ENCODE results near the gene LCN6. TPM values are rescaled to one million over a fixed set of nuclear protein-coding genes. Genes with fewer than 3 reads are reported as not detected.
"Not testable (repeated sequence)": the region's sequence is repeated elsewhere in the genome, so short reads cannot be mapped to it uniquely, and the experiment has no call there.

The LCN6 gene
- total RNA-seq, 4 donors from 2014 or later = 0.82 to 6.7 (median 2.5) TPM; not detected in 1

DNA sequence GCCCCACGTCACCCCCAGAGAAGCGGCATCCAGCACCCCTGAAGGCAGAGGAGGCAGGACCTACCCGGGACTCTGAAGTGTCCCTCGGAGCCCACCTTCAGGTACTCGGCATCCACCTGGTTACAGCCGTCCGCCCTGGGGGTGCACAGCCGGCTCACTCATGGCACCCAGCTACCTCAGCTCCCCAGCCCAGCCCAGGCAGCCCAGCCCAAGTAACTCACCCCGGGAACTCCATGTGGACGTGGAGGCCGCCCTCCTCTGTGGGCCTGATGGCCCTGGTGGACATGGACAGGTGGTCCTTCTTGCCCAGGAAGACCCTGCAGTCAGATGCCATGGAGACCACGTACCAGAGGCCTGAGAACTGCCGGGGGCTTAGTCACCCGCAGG, 15.3 kb upstream of the LCN6 start:
- H3K27ac ChIP-seq = no peak overlapping the region
- peaks cover 0 to 16% (median 0%) of the 10 kb centered on the region in 3 donors for H3K4me1 ChIP-seq
- whole genome bisulfite sequencing, 2 donors = no CpG with 5 or more reads among the region's 14 CpGs
- no peak for DNase-seq
- TF ChIP-seq, protein P1, sequence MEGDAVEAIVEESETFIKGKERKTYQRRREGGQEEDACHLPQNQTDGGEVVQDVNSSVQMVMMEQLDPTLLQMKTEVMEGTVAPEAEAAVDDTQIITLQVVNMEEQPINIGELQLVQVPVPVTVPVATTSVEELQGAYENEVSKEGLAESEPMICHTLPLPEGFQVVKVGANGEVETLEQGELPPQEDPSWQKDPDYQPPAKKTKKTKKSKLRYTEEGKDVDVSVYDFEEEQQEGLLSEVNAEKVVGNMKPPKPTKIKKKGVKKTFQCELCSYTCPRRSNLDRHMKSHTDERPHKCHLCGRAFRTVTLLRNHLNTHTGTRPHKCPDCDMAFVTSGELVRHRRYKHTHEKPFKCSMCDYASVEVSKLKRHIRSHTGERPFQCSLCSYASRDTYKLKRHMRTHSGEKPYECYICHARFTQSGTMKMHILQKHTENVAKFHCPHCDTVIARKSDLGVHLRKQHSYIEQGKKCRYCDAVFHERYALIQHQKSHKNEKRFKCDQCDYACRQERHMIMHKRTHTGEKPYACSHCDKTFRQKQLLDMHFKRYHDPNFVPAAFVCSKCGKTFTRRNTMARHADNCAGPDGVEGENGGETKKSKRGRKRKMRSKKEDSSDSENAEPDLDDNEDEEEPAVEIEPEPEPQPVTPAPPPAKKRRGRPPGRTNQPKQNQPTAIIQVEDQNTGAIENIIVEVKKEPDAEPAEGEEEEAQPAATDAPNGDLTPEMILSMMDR (IDR thresholded peaks at IDR 0.05) = no peak
- no peak for TF ChIP-seq POLR2A (IDR thresholded peaks at IDR 0.05)
- H3K27me3 ChIP-seq = peaks cover 0 to 92% (median 5%) of the 10 kb centered on the region in 4 donors
- intact Hi-C loops (cut with DNase I) = no loop called here
- H3K9me3 ChIP-seq = no peaks in the 10 kb centered on the region
- H3K4me3 ChIP-seq = no peak overlapping the region
- no peaks in the 10 kb centered on the region for H3K36me3 ChIP-seq

DNA sequence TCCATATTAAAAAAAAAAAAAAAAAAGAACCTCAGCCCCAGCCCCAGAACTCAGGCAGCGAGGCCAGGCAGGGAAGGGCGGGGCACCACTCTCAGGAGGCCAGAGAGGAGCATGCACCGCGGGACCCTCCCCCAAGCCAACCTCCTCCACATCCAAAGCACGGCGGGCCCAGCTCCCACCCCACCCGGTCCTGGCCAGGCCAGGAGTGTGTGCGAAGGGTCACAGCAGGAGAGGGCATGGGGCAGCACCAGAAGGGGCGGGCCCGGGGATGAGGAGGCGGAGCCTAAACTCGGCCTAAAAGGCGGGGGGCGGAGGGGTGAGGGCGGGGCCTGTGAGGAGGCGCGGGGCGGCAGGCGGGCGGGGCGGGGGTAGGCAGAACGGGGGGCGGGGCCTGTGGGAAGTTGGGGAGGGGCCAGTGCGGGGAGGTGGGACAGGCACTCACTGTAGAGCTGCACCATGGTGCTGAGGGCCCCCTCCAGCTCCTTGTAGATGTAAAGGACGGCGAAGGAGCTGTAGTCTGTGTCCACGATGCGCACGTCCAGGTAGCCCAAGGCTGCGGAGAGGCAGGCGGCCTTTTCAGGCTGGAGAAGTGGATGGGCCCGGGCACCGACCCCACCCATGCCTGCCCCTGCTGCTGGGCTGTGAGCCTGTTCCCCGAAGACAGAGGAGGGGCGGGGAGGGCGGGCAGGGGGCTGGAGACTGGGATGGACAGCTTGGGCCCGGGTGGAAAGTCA, 14.8 kb upstream of the LCN6 start:
- Histone ChIP-seq H3K4me3 (no peak overlapping the region), H3K36me3 (no peaks in the 10 kb centered on the region), H3K4me1 (peaks cover 0 to 16% (median 0%) of the 10 kb centered on the region in 3 donors), H3K27ac (no peak overlapping the region), H3K9me3 (no peaks in the 10 kb centered on the region), H3K27me3 (peaks cover 0 to 90% (median 5%) of the 10 kb centered on the region in 4 donors)
- TF ChIP-seq POLR2A (IDR thresholded peaks at IDR 0.05) = no peak
- TF ChIP-seq, protein P1 (IDR thresholded peaks at IDR 0.05) = no peak
- DNase-seq = no peak
- WGBS, 2 donors = 26% methylated on average over 5 to 13 of the region's 37 CpGs
- intact Hi-C loops (cut with DNase I) = no loop called here

DNA sequence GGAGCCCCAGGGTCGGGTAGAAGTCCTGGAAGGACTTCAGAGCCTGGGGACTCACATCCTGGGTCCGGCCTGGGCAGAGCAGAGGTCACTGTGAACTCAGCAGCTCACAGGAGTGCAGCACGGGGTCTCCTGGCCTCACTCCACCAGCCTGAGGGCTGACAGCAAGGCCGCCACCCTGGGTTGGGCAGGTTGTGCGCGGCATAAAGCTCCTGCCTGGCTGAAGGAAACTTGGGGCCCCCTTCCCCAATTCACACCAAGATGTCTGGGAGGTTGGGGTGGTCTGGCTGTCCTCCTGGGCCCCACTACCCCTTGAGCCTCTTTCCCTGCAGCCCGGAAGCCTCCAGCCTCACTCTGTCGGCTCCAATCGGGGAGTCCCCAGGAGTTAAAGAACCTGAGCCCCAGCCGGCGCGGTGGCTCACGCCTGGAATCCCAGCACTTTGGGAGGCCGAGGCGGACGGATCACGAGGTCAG, 13.9 kb upstream of the LCN6 start:
- DNase-seq = no peak
- TF ChIP-seq POLR2A (IDR thresholded peaks at IDR 0.05) = no peak
- TF ChIP-seq, protein P1 (IDR thresholded peaks at IDR 0.05) = no peak
- intact Hi-C loops (cut with DNase I) = no loop called here
- Histone ChIP-seq H3K27ac (no peak overlapping the region), H3K9me3 (no peaks in the 10 kb centered on the region), H3K4me1 (peaks cover 0 to 16% (median 0%) of the 10 kb centered on the region in 3 donors), H3K4me3 (no peak overlapping the region), H3K27me3 (peaks cover 0 to 90% (median 5%) of the 10 kb centered on the region in 4 donors), H3K36me3 (no peaks in the 10 kb centered on the region)
- 85% methylated on average over 9 of the region's 17 CpGs; no CpG with 5 or more reads in 1 of the 2 donors for WGBS, 2 donors

DNA sequence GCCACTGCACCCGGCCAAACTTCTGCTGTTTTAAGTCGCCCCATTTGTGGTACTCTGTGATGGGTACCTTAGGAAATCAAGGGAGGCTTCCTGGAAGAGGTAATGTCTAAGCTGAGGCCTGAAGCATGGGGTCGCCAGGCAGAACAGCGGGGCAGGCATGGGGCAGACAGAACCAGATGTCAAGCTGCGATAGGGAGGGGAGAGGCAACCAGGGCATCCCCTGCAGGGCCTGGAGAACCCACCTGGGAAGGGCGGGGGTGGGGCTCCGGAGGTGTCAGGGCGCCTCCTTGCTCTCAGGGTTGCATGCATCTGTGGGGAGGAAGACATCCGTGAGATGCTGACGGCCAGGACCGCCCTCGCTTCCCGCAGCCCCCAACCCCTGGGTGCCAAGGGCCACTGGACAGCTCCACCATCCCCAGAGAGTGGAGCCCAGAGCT, 13.2 kb upstream of the LCN6 start:
- H3K27ac ChIP-seq = no peak overlapping the region
- H3K4me1 ChIP-seq = peaks cover 0 to 16% (median 0%) of the 10 kb centered on the region in 3 donors
- no peaks in the 10 kb centered on the region for H3K36me3 ChIP-seq
- peaks cover 0 to under 1% (median 0%) of the 10 kb centered on the region in 3 donors for H3K9me3 ChIP-seq
- H3K4me3 ChIP-seq = no peak overlapping the region
- peaks cover 0 to 87% (median 5%) of the 10 kb centered on the region in 4 donors for H3K27me3 ChIP-seq
- TF ChIP-seq, protein P1 (IDR thresholded peaks at IDR 0.05) = no peak
- TF ChIP-seq POLR2A (IDR thresholded peaks at IDR 0.05) = no peak
- no peak for DNase-seq
- WGBS, 2 donors = 79 to 80% methylated on average over 1 to 8 of the region's 13 CpGs
- intact Hi-C loops (cut with DNase I) = no loop called here

DNA sequence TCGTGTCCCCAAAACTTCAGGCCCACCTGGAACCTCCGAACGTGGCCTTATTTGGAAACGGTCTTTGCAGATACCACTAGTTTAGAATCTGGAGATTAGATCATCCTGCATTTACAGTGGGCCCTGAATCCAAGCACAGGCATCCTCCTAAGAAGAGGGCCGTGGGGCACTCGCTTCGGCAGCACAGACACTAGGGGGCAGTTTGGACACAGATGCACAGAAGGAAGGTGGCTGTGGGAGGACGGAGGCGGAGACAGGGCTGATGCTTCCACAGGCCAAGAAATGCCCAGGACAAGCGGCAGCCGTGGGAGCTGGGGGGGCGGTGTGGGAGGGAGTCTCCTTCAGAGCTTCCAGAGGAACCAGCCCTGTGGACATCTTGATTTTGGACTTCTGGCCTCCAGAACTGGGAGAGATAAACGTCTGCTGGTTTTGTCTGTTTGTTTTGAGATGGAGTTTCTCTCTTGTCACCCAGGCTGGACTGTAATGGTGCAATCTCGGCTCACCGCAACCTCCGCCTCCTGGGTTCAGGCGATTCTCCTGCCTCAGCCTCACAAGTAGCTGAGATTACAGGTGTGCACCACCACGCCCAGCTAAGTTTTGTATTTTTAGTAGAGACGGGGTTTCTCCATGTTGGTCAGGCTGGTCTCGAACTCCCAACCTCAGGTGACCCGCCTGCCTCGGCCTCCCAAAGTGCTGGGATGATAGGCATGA, 12.7 kb upstream of the LCN6 start:
- DNase-seq, H3K36me3 ChIP-seq: not testable (repeated sequence)
- 40 to 42% methylated on average over 16 to 18 of the region's 22 CpGs for WGBS, 2 donors

More for the DNA sequence above, 12.7 kb upstream of the LCN6 start:
- H3K4me3 ChIP-seq; H3K9me3 ChIP-seq; intact Hi-C loops (cut with DNase I); H3K27ac ChIP-seq: not testable (repeated sequence)
- TF ChIP-seq, protein P1 (IDR thresholded peaks at IDR 0.05) = peak in 4 of 6 experiments; percentile 12 to 54 (median 25)
- H3K27me3 ChIP-seq = peaks cover 0 to 85% (median 5%) of the 10 kb centered on the region in 4 donors
- H3K4me1 ChIP-seq = peaks cover 0 to 16% (median 0%) of the 10 kb centered on the region in 3 donors
